ENCODE measurements around the gene SYNDIG1.

- TF ChIP-seq CTCF (IDR thresholded peaks at IDR 0.05; ENCODE audit: insufficient read depth, low read depth, low read length) (no peak), EZH2 (IDR thresholded peaks at IDR 0.05; ENCODE audit: insufficient read depth, low read length) (no peak)
These were observed 19.8 kb downstream of the SYNDIG1 start for GRCh38 chr20:24489193-24489592.

Measured in astrocyte (in vitro differentiated cells and primary cell).